ENCODE data around the gene C9orf72.
"Not testable (repeated sequence)": the region's sequence is repeated elsewhere in the genome, so short reads cannot be mapped to it uniquely, and the experiment has no call there.

C9orf72 gene, protein sequence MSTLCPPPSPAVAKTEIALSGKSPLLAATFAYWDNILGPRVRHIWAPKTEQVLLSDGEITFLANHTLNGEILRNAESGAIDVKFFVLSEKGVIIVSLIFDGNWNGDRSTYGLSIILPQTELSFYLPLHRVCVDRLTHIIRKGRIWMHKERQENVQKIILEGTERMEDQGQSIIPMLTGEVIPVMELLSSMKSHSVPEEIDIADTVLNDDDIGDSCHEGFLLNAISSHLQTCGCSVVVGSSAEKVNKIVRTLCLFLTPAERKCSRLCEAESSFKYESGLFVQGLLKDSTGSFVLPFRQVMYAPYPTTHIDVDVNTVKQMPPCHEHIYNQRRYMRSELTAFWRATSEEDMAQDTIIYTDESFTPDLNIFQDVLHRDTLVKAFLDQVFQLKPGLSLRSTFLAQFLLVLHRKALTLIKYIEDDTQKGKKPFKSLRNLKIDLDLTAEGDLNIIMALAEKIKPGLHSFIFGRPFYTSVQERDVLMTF

GRCh38 chr9:27572918-27573633 lies at the start of gene C9orf72:
Gene C9orf72, minus strand, starts transcription at chr9:27573481. Its CDS starts 6,361 bp downstream, at chr9:27567120.
- in situ Hi-C loops (cut with MboI; ENCODE audit: low sequenced_read_pairs), result no loop called here

- in situ Hi-C loops (cut with MboI; ENCODE audit: low sequenced_read_pairs), result no loop called here
Observed at GRCh38 chr9:27622693-27623340, 49.5 kb upstream of the C9orf72 start.

DNA sequence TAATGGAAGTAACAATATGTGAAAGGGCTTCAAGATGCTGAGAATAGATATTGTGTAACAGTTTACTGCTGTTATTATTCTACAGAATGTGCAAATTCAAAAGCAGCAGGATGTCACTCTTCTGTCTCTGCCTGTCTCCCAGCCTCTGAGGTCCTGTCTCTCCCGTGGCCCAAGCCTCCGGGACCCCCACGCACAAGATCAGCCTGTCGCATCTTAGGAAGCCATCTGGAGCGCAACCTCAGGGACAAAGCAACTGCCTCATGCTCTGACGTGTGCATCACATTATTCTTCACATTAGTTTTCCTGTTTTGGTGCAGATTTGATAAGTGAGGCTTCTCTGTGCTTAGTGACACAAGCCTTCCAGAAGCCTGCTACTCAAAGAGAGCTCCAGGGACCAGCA lies 46.5 kb upstream of the C9orf72 start:
- in situ Hi-C loops (cut with MboI; ENCODE audit: low sequenced_read_pairs), result no loop called here

GRCh38 chr9:27618066-27618465 lies 44.8 kb upstream of the C9orf72 start:
- in situ Hi-C loops (cut with MboI; ENCODE audit: low sequenced_read_pairs), result no loop called here

DNA sequence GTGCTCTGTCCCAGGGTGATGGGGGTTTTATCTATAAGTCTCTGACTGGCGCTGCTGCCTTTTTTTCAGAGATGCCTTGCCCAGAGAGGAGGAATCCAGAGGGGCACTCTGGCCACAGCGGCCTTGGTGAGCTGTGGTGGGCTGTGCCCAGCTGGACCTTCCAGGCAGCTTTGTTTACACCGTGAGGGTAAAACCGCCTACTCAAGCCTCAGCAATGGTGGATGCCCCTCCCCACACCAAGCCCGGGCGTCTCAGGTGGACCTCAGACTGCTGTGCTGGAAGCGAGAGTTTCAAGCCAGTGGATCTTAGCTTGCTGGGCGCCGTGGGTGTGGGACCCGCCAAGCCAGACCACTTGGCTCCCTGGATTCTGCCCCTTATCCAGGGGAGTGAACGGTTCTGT lies 41.3 kb upstream of the C9orf72 start:
- in situ Hi-C loops (cut with MboI; ENCODE audit: low sequenced_read_pairs), result no loop called here

GRCh38 chr9:27612036-27612435 lies 38.8 kb upstream of the C9orf72 start:
- in situ Hi-C loops (cut with MboI; ENCODE audit: low sequenced_read_pairs), result not testable (repeated sequence)

DNA sequence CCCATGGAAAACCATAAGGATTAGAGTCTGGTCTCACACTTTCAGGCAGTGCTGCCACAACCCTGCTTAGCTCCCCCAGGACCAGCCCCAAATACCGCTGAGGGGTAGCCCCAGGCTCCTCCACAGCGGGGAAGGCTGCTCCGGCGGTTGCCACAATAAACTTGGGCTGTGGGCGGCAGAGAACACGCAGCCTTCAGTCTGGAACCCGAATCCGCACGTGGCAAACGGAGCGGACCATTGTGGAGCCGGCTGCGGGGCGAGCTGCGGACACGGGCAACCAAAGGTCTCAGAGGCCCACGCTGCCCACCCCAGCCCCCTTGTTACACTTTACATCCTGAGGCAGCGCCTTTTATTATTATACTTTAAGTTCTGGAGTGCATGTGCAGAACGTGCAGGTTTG lies 37.3 kb upstream of the C9orf72 start:
- in situ Hi-C loops (cut with MboI; ENCODE audit: low sequenced_read_pairs), result no loop called here

DNA sequence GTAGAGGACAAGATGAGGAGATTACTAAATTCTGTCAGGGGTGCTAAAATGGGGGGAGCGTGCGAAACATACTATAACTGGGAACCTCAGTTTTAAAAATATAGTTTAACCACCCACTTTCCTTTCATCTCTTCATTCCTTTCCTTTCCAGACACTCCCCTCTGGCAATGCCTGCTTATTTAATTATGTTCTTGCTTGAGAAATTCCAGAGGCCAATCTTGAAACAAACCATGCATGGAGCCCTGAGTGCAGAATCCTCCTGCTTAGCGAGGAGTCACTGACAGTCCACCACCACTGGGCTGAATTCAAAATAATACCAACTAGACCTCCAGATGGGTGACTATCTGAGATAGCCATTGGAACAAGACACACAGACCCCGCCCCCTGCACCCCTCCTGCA lies 29.7 kb upstream of the C9orf72 start:
- in situ Hi-C loops (cut with MboI; ENCODE audit: low sequenced_read_pairs), result no loop called here

GRCh38 chr9:27602142-27602861 lies 29.0 kb upstream of the C9orf72 start:
- in situ Hi-C loops (cut with MboI; ENCODE audit: low sequenced_read_pairs), result no loop called here

GRCh38 chr9:27601396-27601795 lies 28.1 kb upstream of the C9orf72 start:
- in situ Hi-C loops (cut with MboI; ENCODE audit: low sequenced_read_pairs), result no loop called here

GRCh38 chr9:27600256-27600655 lies 27.0 kb upstream of the C9orf72 start:
- in situ Hi-C loops (cut with MboI; ENCODE audit: low sequenced_read_pairs), result no loop called here

DNA sequence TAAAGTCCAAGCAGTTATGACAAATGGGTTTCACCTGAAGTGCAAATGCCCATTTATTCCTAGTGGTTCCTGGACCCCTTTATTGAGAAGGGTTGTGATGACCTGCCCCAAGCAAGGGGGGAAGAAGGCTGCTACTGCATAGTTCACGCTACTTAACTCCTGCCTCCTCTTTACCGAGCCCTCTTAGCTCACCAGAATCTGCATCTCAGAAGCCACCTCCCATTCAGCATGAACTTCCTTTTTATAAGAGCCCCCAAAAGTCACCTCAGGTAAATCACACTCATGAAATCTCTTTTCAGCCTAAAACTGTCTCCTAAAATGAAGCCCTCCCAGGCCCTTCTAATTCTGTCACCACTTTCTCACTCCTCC lies 26.6 kb upstream of the C9orf72 start:
- in situ Hi-C loops (cut with MboI; ENCODE audit: low sequenced_read_pairs), result no loop called here

GRCh38 chr9:27599102-27599869 lies 26.0 kb upstream of the C9orf72 start:
- in situ Hi-C loops (cut with MboI; ENCODE audit: low sequenced_read_pairs), result no loop called here

GRCh38 chr9:27595733-27596132 lies 22.5 kb upstream of the C9orf72 start:
- in situ Hi-C loops (cut with MboI; ENCODE audit: low sequenced_read_pairs), result no loop called here

DNA sequence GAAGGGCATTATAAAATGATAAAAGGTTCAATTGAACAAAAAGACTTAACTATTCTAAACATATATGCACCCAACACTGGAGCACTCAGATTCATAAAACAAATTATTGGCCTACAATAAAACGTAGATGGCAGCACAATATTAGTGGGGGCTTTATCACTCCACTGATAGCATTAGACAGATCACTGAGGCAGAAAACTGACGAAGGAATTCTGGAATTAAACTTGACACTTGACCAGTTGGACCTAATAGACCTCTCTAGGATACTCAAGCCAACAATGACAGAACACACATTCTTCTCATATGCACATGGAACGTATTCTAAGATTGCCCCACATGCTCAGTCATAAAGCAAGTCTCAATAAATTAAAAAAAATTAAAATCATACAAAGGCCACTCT lies 18.4 kb upstream of the C9orf72 start:
- in situ Hi-C loops (cut with MboI; ENCODE audit: low sequenced_read_pairs), result no loop called here

GRCh38 chr9:27591093-27591492 lies 17.8 kb upstream of the C9orf72 start:
- in situ Hi-C loops (cut with MboI; ENCODE audit: low sequenced_read_pairs), result no loop called here

DNA sequence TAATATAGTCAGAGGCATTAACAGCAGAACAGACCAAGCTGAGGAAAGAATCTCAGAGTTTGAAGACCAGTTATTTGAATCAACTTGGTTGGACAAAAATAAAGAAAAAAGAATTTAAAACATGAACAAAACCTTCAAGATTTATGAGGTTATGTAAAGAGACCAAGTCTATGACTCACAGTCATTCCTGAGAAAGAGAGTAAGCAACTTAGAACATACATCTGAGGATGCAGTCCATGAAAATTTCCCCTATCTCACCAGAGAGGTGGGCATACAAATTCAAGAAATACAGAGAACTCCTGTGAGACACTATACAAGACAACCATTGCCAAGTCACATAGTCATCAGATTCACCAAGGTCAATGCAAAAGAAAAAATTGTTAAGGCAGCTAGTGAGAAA lies 17.4 kb upstream of the C9orf72 start:
- in situ Hi-C loops (cut with MboI; ENCODE audit: low sequenced_read_pairs), result no loop called here

DNA sequence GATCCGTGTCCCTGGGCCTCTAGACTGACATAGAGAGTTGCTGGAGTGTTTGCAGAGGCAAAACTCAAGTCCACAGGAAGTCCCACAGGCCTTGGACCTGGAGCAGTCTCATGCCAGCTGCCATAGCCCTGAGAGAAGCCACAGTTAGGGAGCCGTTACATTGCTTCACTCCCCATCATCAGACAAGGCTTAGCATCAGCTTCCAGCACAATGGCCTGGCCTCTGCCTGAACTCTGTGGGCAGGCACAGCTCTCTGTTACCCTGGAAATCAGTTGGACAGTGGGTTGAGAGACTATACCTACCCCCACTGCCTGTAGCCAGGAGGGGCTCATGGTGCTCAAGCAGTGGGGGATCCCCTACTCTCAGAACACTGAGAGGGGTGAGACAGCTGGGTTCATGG lies 16.2 kb upstream of the C9orf72 start:
- in situ Hi-C loops (cut with MboI; ENCODE audit: low sequenced_read_pairs), result no loop called here

DNA sequence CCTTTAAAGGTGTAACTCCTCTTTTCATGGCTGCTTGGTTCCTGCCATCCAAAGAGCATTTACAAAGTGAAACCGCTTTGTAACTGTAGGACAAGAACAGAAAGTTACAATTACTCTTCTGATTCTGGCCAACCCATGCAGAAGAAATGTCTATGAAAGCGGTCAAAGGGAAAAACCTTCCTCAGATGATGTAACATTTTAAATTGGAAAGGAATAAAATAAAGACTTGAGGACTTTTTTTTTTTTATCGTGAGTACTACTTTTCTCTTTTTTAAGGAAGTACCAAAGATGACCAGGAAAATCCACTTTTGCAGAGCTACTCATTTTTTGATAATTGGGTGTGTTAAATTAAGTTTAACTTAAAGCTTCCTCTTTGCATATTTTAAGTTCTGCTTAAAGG lies 13.0 kb upstream of the C9orf72 start:
- in situ Hi-C loops (cut with MboI; ENCODE audit: low sequenced_read_pairs), result no loop called here

- in situ Hi-C loops (cut with MboI; ENCODE audit: low sequenced_read_pairs), result no loop called here
Observed at GRCh38 chr9:27584931-27585330, 11.7 kb upstream of the C9orf72 start.
